HL-60 (cell line): ENCODE data around the gene FGF12.

Source experiments
- CTCF ChIP-seq: IDR thresholded peaks from one replicate; pipeline ENCODE4 v1.5.1; 2011; ENCODE audit warnings: low read length, control low read depth, inconsistent platforms; ENCODE audit not compliant: insufficient read depth
- GABPA ChIP-seq: IDR thresholded peaks from 2 replicates; pipeline ENCODE4 v1.6.1; 2012; ENCODE audit warnings: low read depth
- POLR2AphosphoS5 ChIP-seq: IDR thresholded peaks from 2 replicates; pipeline ENCODE4 v1.6.1; 2012; ENCODE audit warnings: low read depth

DNA sequence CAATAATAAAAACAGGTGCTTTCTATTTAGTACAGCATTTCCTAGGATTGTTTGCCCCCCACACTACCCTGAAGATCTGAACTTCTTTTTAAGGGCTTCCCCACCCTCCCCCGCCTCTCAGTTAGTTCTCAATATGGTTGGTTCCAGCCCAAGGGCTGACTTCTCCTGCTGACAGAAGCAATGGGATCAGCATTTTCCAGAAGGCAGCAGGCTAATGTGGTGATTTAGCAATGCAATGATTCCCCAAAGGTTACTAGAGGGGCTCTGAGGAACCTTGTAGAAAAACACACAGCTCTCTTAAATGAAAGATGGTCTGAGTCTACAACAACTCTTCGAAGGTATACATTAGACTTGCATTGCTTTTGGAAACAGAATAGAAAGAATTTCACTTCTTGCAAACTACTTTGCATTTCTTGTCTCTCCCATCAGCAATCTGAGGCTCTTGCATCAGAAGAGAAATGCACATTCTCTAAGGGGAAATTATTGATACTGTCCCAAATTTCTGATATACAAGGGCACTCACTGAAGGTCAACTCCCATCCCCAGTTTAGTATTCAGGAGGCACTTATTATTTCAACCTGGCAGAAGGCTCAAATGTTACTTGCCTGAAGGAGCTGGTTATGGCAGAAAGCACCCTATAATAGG lies 30.3 kb downstream of the FGF12 start:
- no peak for TF ChIP-seq POLR2AphosphoS5
- TF ChIP-seq CTCF: no peak
- no peak for TF ChIP-seq GABPA
